PC-9 (cell line): ENCODE results near the gene CAPNS1.

Experiments
- EZH2 ChIP-seq: fragments of 200-600 bp; sonication (generic); IDR thresholded peaks from 2 replicates; pipeline ENCODE4 v1.8.0; 2017; ENCODE audit warnings: antibody characterized with exemption, low read depth
- TF ChIP-seq, protein P1 (sequence below): fragments of 200-600 bp; sonication (generic); conservative IDR thresholded peaks from 2 replicates; pipeline ENCODE4 v1.6.1; 2017; ENCODE audit warnings: mixed run types, antibody characterized with exemption, mild to moderate bottlenecking, moderate library complexity

DNA sequence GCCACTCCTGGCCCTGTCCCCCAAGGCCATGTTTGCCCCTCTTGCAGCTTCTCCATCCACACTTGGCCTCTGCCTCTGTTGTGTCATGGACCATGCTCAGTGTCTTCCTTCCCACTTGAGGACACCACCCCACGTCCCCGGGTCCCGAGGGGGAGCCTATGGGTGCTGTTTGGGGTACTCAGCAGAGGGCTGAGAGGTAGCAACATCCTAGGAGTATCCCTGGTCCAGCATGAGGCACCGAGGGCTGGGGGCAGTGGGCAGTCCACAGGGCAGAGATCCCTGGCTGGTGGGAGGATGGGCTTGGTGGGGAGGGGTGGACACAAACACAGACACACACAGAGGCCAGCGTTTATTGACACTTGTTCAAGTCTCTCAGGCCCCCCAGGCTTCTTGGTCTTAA lies 10.7 kb downstream of the CAPNS1 start:
- TF ChIP-seq EZH2: no peak
- TF ChIP-seq, protein P1, sequence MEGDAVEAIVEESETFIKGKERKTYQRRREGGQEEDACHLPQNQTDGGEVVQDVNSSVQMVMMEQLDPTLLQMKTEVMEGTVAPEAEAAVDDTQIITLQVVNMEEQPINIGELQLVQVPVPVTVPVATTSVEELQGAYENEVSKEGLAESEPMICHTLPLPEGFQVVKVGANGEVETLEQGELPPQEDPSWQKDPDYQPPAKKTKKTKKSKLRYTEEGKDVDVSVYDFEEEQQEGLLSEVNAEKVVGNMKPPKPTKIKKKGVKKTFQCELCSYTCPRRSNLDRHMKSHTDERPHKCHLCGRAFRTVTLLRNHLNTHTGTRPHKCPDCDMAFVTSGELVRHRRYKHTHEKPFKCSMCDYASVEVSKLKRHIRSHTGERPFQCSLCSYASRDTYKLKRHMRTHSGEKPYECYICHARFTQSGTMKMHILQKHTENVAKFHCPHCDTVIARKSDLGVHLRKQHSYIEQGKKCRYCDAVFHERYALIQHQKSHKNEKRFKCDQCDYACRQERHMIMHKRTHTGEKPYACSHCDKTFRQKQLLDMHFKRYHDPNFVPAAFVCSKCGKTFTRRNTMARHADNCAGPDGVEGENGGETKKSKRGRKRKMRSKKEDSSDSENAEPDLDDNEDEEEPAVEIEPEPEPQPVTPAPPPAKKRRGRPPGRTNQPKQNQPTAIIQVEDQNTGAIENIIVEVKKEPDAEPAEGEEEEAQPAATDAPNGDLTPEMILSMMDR: no peak
